GM12891 (cell line): ENCODE measurements around the gene KCNT1.

Experiments
- POLR2A ChIP-seq: IDR thresholded peaks from 2 replicates; pipeline ENCODE4 v1.6.1; 2011; ENCODE audit warnings: low read depth, low read length, control low read depth
- POLR2AphosphoS5 ChIP-seq: IDR thresholded peaks from 2 replicates; pipeline ENCODE4 v1.6.1; 2011; ENCODE audit warnings: low read depth, low read length, control low read depth
- POU2F2 ChIP-seq: IDR thresholded peaks from 2 replicates; pipeline ENCODE4 v1.6.1; 2011; ENCODE audit warnings: low read depth, mild to moderate bottlenecking, control low read depth, low read length, moderate library complexity
- SPI1 ChIP-seq: IDR thresholded peaks from 2 replicates; pipeline ENCODE4 v1.6.1; 2011; ENCODE audit warnings: low read depth, low read length, control low read depth
- TAF1 ChIP-seq: IDR thresholded peaks from 2 replicates; pipeline ENCODE4 v1.6.1; 2011; ENCODE audit warnings: low read depth, low read length, control low read depth

- TF ChIP-seq POLR2AphosphoS5 (no peak), POLR2A (no peak), TAF1 (no peak), POU2F2 (no peak), SPI1 (no peak)
Measured at GRCh38 chr9:135734616-135735144, 32.7 kb downstream of the KCNT1 start.
